GM21737 (cell line): Measurements from ENCODE around the gene POLR2C.

Experiments
- ATAC-seq: cut with Tn5 transposase; IDR thresholded peaks from one replicate; pipeline ENCODE4 v1.9.1; 2021; ENCODE audit warnings: mild to moderate bottlenecking, moderate library complexity; ENCODE audit not compliant: unreplicated experiment

POLR2C gene

DNA sequence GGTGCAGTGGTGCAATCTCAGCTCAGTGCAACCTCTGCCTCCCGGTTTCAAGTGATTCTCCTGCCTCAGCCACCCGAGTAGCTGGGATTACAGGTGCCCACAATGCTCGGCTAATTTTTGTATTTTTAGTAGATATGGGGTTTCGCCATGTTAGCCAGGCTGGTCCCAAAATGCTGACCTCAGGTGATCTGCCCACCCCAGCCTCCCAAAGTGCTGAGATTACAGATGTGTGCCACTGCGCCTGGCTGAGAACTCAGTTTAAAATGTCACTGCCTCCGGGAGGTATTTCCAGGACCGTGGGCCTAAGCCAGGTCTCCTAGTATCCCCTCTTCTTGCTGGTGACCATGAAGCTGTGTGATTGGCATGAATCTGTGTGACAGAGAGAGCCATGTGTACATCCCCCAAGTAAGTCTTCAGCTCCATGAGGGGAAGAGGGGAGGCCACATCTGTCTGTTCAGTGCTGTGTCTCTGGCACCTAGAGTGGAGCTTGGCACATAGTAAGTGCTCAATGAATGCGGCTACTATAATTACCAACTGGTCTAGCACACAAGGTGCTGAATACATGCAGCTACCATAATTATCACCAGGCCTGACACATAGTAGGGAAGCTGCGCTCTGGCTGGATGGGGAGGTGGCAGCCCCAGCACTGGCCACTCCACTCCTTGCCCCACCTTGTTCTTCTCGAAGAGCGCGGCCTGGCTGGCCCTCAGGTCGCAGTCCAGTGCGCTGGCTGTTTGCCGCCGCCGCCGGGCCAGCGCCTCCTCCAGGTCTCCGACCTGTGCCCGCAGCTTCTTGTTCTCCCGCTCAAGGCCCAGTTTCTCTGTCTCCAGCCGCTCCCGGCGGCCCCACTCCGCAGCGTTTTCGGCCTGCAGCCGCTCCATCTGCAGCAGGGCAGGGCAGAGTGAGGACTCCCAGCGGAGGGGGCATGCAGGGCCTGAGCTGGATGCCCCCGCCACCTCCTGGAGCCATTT lies 55.2 kb downstream of the POLR2C start:
- ATAC-seq = no peak

DNA sequence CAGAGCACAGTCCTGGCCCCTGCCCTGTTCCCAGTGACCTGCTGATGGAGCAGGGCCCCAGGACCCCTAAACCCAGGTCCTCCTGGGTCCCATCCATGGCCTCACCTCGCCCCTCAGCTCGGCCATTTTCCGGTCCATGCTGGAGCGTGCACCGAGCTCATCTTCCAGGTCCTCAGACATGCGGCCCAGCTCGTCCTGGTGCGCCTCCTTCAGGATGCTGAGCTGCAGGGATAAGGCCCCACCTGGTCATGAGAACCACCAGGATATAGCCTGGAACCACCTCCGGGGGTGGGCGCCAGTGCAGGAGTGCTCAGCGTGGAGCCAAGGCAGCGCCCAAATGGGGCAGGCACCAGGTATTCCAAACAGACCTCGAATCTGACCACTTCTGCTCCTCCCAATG lies 56.0 kb downstream of the POLR2C start:
- ATAC-seq = no peak

DNA sequence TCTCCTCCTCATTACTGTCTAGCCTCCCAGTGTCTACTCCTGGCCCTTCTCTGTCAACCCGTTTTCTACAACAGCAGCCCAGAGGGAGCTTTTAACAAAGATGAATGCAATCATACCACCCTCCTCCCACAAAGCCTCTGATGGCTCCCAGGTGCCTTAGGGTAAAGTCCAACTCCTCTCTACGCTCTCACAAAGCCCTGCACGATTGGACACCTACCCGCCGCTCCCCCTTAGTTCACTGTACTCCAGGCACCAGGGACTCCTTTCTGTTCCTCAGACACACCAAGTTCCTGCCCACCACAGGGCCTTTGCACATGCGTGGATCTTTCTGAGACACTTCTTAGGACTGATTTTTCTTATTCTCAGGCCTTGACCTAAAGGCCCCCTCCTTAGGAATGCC lies 56.4 kb downstream of the POLR2C start:
- no peak for ATAC-seq

DNA sequence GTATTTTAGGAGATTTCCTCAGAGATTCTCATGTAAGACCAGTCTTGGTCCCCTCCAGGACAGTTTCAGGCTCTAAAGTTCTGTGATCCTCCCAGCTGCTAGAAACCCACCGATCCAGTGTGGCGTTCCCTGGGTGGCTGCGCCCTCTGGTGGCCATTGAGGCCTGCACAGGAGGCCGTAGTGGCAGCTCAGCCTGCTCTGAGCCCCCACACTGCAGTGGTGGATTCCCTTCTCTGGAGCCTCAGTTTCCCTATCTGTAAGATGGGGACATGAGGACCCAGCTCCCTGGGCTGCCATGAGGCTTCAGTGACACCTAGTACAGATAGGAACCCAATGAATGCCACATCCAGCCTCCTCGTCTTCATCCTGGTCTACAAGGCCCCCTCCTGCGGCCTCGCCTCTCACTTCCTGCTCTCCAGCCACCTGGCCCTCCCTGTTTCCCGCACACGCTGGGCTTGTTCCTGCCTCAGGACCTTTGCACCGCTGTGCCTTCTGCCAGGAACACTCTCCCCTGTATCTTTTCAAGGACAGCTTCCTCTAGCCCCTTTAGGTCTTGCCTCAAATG lies 57.4 kb downstream of the POLR2C start:
- ATAC-seq = no peak
